ENCODE results near the gene EPS8L2. TPM values are rescaled to one million over a fixed set of nuclear protein-coding genes. Genes with fewer than 3 reads are reported as not detected.

Gene EPS8L2
- total RNA-seq (3.9 TPM), polyA plus RNA-seq (28.8 TPM)
- long read RNA-seq, donor 1: 0 reads
- long read RNA-seq, donor 2: 0 reads
- long read RNA-seq, donor 3, partial matches to known transcripts: 0 of 2 reads
- long read RNA-seq, donor 3, other reads (novel, unspliced or antisense): 0 of 2 reads
- long read RNA-seq, donor 4, partial matches to known transcripts: 0 of 1 reads
- long read RNA-seq, donor 4, other reads (novel, unspliced or antisense): 0 of 1 reads
- long read RNA-seq, donor 5, partial matches to known transcripts: 10 of 12 reads
- long read RNA-seq, donor 5, other reads (novel, unspliced or antisense): 0 of 12 reads
- long read RNA-seq, donor 6, partial matches to known transcripts: 0 of 1 reads
- long read RNA-seq, donor 6, other reads (novel, unspliced or antisense): 0 of 1 reads
- long read RNA-seq, donor 7: 0 reads
- long read RNA-seq, donor 8, partial matches to known transcripts: 0 of 1 reads
- long read RNA-seq, donor 8, other reads (novel, unspliced or antisense): 0 of 1 reads
- long read RNA-seq, donor 9: 0 reads
- long read RNA-seq, donor 10: 0 reads

DNA sequence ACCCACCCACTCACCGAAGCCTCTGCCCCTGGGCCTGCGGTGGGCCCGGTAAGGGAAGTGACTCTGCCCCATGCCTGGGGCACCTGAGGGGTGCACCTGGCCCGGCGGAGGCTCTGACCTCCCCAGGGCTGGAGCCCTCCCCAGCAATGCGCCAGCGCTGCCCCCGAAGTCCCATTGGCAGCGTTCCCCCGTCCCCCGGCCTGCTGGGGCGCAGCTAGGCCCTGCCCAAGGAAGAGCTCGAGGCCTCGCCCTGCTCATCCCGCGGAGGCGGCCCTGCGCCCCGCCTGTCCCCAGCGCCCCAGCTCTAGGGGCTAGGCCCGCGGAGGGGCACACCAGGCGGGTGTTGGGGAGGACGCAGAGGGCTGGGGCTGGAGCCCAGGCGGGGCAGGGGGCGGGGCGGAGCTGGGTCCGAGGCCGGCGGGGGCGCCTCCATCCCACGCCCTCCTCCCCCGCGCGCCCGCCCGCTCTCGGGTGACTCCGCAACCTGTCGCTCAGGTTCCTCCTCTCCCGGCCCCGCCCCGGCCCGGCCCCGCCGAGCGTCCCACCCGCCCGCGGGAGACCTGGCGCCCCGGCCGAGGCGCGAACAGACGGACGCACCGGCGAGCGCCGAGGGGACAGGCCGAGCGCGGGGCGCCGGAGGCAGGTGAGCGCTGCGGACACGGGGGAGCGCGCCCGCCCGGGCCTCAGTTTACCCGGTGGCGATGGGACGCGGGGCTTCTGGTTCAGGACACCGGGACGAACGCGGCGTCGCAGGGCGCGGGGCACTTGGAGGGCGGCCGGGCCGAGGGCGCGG lies at the start of gene EPS8L2:
Gene EPS8L2 (plus strand): TSS at position 586 of the 793 bp plus-strand sequence. CDS start 3,177 bp downstream, outside the sequence.
- peaks cover 16 to 33% of the 10 kb centered on the region in 2 donors for H3K36me3 ChIP-seq (ENCODE audit: control insufficient read depth in 2 of 2, insufficient read depth in 2 of 2, low read length in 1 of 2)
- H3K27me3 ChIP-seq (ENCODE audit: control insufficient read depth in 2 of 2, insufficient read depth in 1 of 2, low read length in 1 of 2): peaks cover 41 to 59% of the 10 kb centered on the region in 2 donors

DNA sequence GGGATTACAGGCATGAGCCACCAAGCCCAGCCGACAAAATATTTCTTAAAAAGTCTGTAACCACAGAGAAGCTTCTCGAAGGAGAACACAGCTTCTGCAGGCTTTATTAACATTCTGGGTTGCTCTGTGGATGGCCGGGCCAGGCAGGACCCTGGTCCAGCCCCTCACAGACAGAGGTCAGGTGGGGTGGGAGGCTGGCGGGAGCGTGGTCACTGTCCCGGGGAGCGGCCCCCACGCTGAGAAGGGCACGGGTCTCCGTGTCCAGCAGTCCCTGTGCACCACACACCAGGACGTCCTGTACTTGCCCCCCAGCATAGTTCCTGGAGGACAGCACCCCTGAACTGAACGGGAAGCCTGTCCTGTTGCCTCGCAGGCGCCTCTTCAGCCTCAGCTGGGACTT lies 49.6 kb upstream of the EPS8L2 start:
- Histone ChIP-seq H3K9me3 (ENCODE audit: control insufficient read depth in 2 of 2, insufficient read depth in 1 of 2, low read length in 1 of 2) (peaks cover 0 to 3% of the 10 kb centered on the region in 2 donors), H3K27me3 (ENCODE audit: control insufficient read depth in 2 of 2, insufficient read depth in 1 of 2, low read length in 1 of 2) (no peaks in the 10 kb centered on the region), H3K36me3 (ENCODE audit: control insufficient read depth in 2 of 2, insufficient read depth in 2 of 2, low read length in 1 of 2) (peaks cover 39 to 65% of the 10 kb centered on the region in 2 donors), H3K4me1 (ENCODE audit: control insufficient read depth in 2 of 2, insufficient read depth in 2 of 2, low read length in 2 of 2) (no peaks in the 10 kb centered on the region), H3K27ac (ENCODE audit: low read depth in 1 of 2, low read length in 1 of 2) (no peak overlapping the region), H3K4me3 (ENCODE audit: low read length in 2 of 2) (no peak overlapping the region)
- DNase-seq (ENCODE audit: low read depth in 6 of 9, low spot score in 9 of 9): no peak
- 98% methylated on average over 14 of the region's 14 CpGs for WGBS

More for the DNA sequence above, at the start of gene EPS8L2:
- Histone ChIP-seq H3K4me3 (ENCODE audit: low read length in 2 of 2) (peak within 1 kb of the TSS in 1 of 2 donors; percentile 38), H3K4me1 (ENCODE audit: control insufficient read depth in 2 of 2, insufficient read depth in 2 of 2, low read length in 2 of 2) (peaks cover 0 to 5% of the 10 kb centered on the region in 2 donors), H3K27ac (ENCODE audit: low read depth in 1 of 2, low read length in 1 of 2) (no peak within 1 kb of the TSS), H3K9me3 (ENCODE audit: control insufficient read depth in 2 of 2, insufficient read depth in 1 of 2, low read length in 1 of 2) (no peaks in the 10 kb centered on the region)
- no peak for DNase-seq (ENCODE audit: low read depth in 6 of 9, low spot score in 9 of 9)
- WGBS: 11% methylated on average over 90 of the region's 90 CpGs

DNA sequence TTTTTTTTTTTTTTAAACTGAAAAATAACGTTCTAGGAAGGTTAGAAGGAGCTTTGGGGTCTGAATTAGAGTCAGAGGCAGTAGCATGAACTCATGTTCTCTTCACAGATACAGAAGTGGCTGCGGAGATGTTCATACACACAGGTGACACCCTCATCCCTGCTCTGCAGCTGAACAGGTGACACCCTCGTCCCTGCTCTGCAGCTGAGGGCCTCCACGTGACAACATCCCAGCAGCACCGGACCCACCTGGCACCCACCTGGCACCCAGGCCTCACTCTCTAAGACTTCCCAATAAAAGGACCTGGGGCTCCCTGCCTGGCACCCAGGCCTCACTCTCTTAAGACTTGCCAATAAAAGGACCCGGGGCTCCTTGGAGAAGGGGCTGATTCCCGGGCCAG lies 49.2 kb upstream of the EPS8L2 start:
- 94% methylated on average over 7 of the region's 7 CpGs for WGBS
- no peaks in the 10 kb centered on the region for H3K27me3 ChIP-seq (ENCODE audit: control insufficient read depth in 2 of 2, insufficient read depth in 1 of 2, low read length in 1 of 2)
- H3K36me3 ChIP-seq (ENCODE audit: control insufficient read depth in 2 of 2, insufficient read depth in 2 of 2, low read length in 1 of 2): peaks cover 38 to 65% of the 10 kb centered on the region in 2 donors

DNA sequence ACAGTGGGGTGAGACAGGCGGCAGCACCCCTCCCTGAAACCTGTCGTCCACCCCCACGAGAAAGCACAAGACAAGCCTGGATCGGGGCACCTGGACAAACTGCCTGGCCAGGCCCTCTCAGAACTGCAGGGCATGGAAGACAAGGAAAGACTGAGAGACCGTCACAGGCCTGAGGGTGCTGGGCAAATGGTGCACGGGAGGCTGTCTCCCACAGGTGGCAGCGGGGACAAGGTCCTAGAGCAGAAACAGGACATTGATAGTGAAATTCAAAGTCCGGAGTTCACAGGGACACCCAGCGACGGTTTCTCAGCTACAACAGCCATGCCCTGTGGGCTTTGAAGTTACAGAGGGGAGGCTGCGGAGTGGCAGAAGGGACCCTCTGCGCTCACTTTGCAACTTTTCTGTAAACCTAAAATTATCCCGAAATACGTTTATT lies 48.3 kb upstream of the EPS8L2 start:
- Histone ChIP-seq H3K36me3 (ENCODE audit: control insufficient read depth in 2 of 2, insufficient read depth in 2 of 2, low read length in 1 of 2) (peaks cover 39 to 65% of the 10 kb centered on the region in 2 donors), H3K9me3 (ENCODE audit: control insufficient read depth in 2 of 2, insufficient read depth in 1 of 2, low read length in 1 of 2) (peaks cover 0 to 3% of the 10 kb centered on the region in 2 donors), H3K4me3 (ENCODE audit: low read length in 2 of 2) (no peak overlapping the region), H3K4me1 (ENCODE audit: control insufficient read depth in 2 of 2, insufficient read depth in 2 of 2, low read length in 2 of 2) (no peaks in the 10 kb centered on the region), H3K27me3 (ENCODE audit: control insufficient read depth in 2 of 2, insufficient read depth in 1 of 2, low read length in 1 of 2) (no peaks in the 10 kb centered on the region), H3K27ac (ENCODE audit: low read depth in 1 of 2, low read length in 1 of 2) (no peak overlapping the region)
- DNase-seq (ENCODE audit: low read depth in 6 of 9, low spot score in 9 of 9): no peak
- WGBS: 95% methylated on average over 14 of the region's 14 CpGs

More for the DNA sequence above, 49.2 kb upstream of the EPS8L2 start:
- Histone ChIP-seq H3K9me3 (ENCODE audit: control insufficient read depth in 2 of 2, insufficient read depth in 1 of 2, low read length in 1 of 2) (peaks cover 0 to 3% of the 10 kb centered on the region in 2 donors), H3K27ac (ENCODE audit: low read depth in 1 of 2, low read length in 1 of 2) (no peak overlapping the region), H3K4me3 (ENCODE audit: low read length in 2 of 2) (no peak overlapping the region), H3K4me1 (ENCODE audit: control insufficient read depth in 2 of 2, insufficient read depth in 2 of 2, low read length in 2 of 2) (no peaks in the 10 kb centered on the region)
- DNase-seq (ENCODE audit: low read depth in 6 of 9, low spot score in 9 of 9): no peak

DNA sequence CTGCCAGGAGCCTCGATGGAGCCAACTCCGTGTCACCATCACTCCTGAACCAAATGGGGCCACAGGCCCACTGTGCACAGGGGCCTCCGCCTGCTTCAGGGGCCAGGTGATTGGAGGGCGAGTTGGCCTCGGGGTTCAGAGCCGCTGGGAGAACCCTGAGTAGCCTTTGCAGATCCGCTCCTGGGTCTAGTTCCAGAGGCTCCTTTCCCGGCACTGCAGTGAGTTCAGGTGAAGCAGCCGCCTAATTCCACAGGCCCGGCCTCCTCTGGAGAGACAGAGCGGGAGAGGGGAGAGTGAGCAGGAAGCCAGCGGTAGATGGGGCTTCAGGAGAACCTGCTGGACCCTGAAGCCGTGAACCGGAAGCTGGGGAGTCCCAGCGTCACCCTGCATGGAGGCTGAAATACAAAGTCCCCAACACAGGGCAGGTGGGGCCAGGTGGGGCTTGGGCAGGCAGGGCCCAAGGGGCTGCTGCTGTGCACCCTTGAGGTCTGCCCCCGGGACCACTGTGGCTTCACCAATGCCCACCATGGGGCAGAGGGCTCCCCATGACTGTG lies 46.4 kb upstream of the EPS8L2 start:
- no peak overlapping the region for H3K27ac ChIP-seq (ENCODE audit: low read depth in 1 of 2, low read length in 1 of 2)
- no peaks in the 10 kb centered on the region for H3K27me3 ChIP-seq (ENCODE audit: control insufficient read depth in 2 of 2, insufficient read depth in 1 of 2, low read length in 1 of 2)
- peaks cover 45 to 58% of the 10 kb centered on the region in 2 donors for H3K36me3 ChIP-seq (ENCODE audit: control insufficient read depth in 2 of 2, insufficient read depth in 2 of 2, low read length in 1 of 2)
- peaks cover 0 to 3% of the 10 kb centered on the region in 2 donors for H3K9me3 ChIP-seq (ENCODE audit: control insufficient read depth in 2 of 2, insufficient read depth in 1 of 2, low read length in 1 of 2)
- WGBS: 94% methylated on average over 16 of the region's 16 CpGs
- no peak overlapping the region for H3K4me3 ChIP-seq (ENCODE audit: low read length in 2 of 2)
- DNase-seq (ENCODE audit: low read depth in 6 of 9, low spot score in 9 of 9): no peak
- H3K4me1 ChIP-seq (ENCODE audit: control insufficient read depth in 2 of 2, insufficient read depth in 2 of 2, low read length in 2 of 2): no peaks in the 10 kb centered on the region

DNA sequence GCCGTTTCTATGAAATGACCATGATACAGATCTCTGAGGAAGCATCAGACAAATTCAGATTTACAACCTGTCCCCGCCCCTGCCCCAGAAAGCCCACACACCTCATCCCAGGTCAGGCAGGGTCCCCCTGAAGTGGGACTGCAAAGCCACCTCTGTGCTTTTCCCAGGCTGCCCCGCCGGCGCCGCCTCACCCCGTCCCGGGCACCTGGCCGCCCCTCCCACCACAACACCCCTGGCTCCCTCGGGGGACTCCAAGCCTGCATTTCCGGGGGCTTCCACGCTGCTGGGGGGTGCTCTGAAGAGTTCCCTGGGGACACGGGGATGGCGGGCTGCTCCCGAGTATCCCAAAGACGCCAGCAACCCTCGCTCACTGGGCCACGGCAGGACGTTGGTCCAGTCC lies 45.8 kb upstream of the EPS8L2 start:
- peaks cover 46 to 51% of the 10 kb centered on the region in 2 donors for H3K36me3 ChIP-seq (ENCODE audit: control insufficient read depth in 2 of 2, insufficient read depth in 2 of 2, low read length in 1 of 2)
- H3K9me3 ChIP-seq (ENCODE audit: control insufficient read depth in 2 of 2, insufficient read depth in 1 of 2, low read length in 1 of 2): peaks cover 0 to 3% of the 10 kb centered on the region in 2 donors
- DNase-seq (ENCODE audit: low read depth in 6 of 9, low spot score in 9 of 9): no peak
- H3K27me3 ChIP-seq (ENCODE audit: control insufficient read depth in 2 of 2, insufficient read depth in 1 of 2, low read length in 1 of 2): no peaks in the 10 kb centered on the region
- no peak overlapping the region for H3K27ac ChIP-seq (ENCODE audit: low read depth in 1 of 2, low read length in 1 of 2)
- H3K4me3 ChIP-seq (ENCODE audit: low read length in 2 of 2): no peak overlapping the region
- WGBS: 95% methylated on average over 19 of the region's 19 CpGs
- no peaks in the 10 kb centered on the region for H3K4me1 ChIP-seq (ENCODE audit: control insufficient read depth in 2 of 2, insufficient read depth in 2 of 2, low read length in 2 of 2)

DNA sequence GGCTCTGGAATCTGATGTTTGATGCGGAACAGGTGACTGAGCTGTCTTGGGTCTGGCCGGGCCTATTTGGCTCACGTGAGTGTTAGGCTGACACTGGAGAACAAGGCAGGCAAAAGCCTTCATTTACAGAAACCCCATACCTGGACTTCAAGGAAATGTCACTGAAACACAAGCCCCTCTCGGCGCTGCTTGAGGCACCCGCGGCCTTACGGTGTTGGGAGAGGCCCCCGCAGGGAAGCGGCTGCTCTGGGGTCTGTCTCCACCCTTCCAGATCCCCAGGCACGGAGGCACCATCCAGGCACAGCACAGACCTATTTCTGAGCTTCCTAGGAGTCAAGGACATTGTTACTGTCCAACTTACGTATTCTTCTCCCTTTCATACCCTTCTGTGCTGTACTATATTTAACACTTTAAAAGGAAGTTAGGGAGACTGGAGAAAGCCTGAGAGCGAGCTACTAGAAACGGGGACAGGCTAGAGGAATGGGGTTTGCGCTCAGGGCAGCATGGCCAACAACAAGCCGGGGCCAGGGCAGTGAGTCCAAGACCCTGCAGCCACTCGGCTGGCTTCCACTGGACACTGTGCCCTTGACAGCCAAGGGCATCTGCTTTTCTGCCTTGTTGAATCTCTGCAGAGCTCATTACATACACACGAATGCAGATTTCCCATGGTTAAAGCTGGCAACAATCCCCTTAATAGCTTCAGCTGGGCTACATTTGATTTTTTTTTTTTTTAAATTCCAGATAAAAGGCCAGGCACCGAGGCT lies 45.2 kb upstream of the EPS8L2 start:
- DNase-seq (ENCODE audit: low read depth in 6 of 9, low spot score in 9 of 9): no peak
- 94% methylated on average over 19 of the region's 19 CpGs for WGBS
- peaks cover 52 to 55% of the 10 kb centered on the region in 2 donors for H3K36me3 ChIP-seq (ENCODE audit: control insufficient read depth in 2 of 2, insufficient read depth in 2 of 2, low read length in 1 of 2)
- H3K4me1 ChIP-seq (ENCODE audit: control insufficient read depth in 2 of 2, insufficient read depth in 2 of 2, low read length in 2 of 2): no peaks in the 10 kb centered on the region
- no peak overlapping the region for H3K27ac ChIP-seq (ENCODE audit: low read depth in 1 of 2, low read length in 1 of 2)
- H3K9me3 ChIP-seq (ENCODE audit: control insufficient read depth in 2 of 2, insufficient read depth in 1 of 2, low read length in 1 of 2): peaks cover 0 to 3% of the 10 kb centered on the region in 2 donors
- H3K27me3 ChIP-seq (ENCODE audit: control insufficient read depth in 2 of 2, insufficient read depth in 1 of 2, low read length in 1 of 2): no peaks in the 10 kb centered on the region
- no peak overlapping the region for H3K4me3 ChIP-seq (ENCODE audit: low read length in 2 of 2)

DNA sequence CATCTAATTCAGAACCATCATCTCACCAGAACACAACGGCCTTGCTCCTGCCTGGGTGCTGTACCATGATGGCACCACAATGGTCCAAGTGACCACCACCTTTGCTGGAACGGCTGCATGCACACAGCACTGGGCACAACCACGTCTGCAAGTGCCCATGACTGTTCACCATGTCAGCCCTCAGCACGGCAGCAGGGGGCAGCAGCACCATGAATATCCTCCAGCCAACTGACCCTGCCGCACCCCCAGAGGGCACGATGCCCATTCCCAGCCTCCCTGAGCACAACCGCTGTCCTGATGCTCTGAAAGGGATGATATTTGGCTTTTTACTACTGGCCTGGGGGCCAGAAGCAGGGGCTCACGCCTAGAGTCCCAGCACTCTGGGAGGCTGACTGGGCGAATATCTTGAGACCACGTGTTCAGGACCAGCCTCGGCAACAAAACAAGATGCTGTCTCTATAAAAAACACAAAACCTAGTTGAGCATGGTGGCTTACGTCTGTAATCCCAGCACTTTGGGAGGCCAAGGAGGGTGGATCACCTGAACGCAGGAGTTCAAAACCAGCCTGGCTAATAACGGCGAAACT lies 43.2 kb upstream of the EPS8L2 start:
- peak in 1 of 9 donors; percentile 26 for DNase-seq (ENCODE audit: low read depth in 6 of 9, low spot score in 9 of 9)
- Histone ChIP-seq H3K4me3 (ENCODE audit: low read length in 2 of 2) (no peak overlapping the region), H3K27ac (ENCODE audit: low read depth in 1 of 2, low read length in 1 of 2) (no peak overlapping the region), H3K27me3 (ENCODE audit: control insufficient read depth in 2 of 2, insufficient read depth in 1 of 2, low read length in 1 of 2) (no peaks in the 10 kb centered on the region), H3K36me3 (ENCODE audit: control insufficient read depth in 2 of 2, insufficient read depth in 2 of 2, low read length in 1 of 2) (peaks cover 52% of the 10 kb centered on the region in 2 donors), H3K4me1 (ENCODE audit: control insufficient read depth in 2 of 2, insufficient read depth in 2 of 2, low read length in 2 of 2) (no peaks in the 10 kb centered on the region), H3K9me3 (ENCODE audit: control insufficient read depth in 2 of 2, insufficient read depth in 1 of 2, low read length in 1 of 2) (peaks cover 0 to 3% of the 10 kb centered on the region in 2 donors)
- 88% methylated on average over 15 of the region's 15 CpGs for WGBS
